Lung (tissue), 12 donors: ENCODE measurements around the gene LARGE1. TPM values are rescaled to one million over a fixed set of nuclear protein-coding genes. Genes with fewer than 3 reads are reported as not detected.

ENCODE experiments used
- ATAC-seq: fragments of 200-7000 bp; cut with Tn5 transposase; one replicate; pipeline ENCODE4 v1.9.1; 2020; ENCODE audit warnings: moderate number of reproducible peaks; ENCODE audit not compliant: insufficient read depth, low FRiP score
- DNase-seq, 3 donors: peaks; one replicate each; pipeline ENCODE4 v3.0.0-alpha.2; 2013 to 2017
- H3K27ac ChIP-seq, 2 donors: one replicate each; pipeline ENCODE4 v1.5.1; 2013; ENCODE audit warnings: mild to moderate bottlenecking in 2 of 2, moderate library complexity in 2 of 2, control low read depth in 1 of 2, inconsistent platforms in 1 of 2, low read depth in 1 of 2, low read length in 1 of 2
- H3K27me3 ChIP-seq, 3 donors: one replicate each; pipeline ENCODE4 v1.5.1; 2013; ENCODE audit warnings: low read length in 2 of 3; ENCODE audit not compliant: control insufficient read depth in 3 of 3, insufficient read depth in 3 of 3
- H3K36me3 ChIP-seq, 4 donors: one replicate each; pipeline ENCODE4 v1.5.1; 2013; ENCODE audit warnings: low read length in 4 of 4, mild to moderate bottlenecking in 1 of 4, moderate library complexity in 1 of 4; ENCODE audit not compliant: control insufficient read depth in 4 of 4, insufficient read depth in 4 of 4
- H3K4me1 ChIP-seq, 5 donors: one replicate each; pipeline ENCODE4 v1.5.1; 2013; ENCODE audit warnings: low read length in 5 of 5, mild to moderate bottlenecking in 2 of 5, moderate library complexity in 1 of 5; ENCODE audit not compliant: control insufficient read depth in 5 of 5, insufficient read depth in 5 of 5
- H3K4me3 ChIP-seq: one replicate; pipeline ENCODE4 v1.5.1; 2013; ENCODE audit warnings: mild to moderate bottlenecking, control low read depth, moderate library complexity
- H3K9ac ChIP-seq, 2 donors: one replicate each; pipeline ENCODE4 v1.5.1; 2013; ENCODE audit warnings: low read length in 2 of 2, control low read depth in 1 of 2; ENCODE audit not compliant: insufficient read depth in 1 of 2
- H3K9me3 ChIP-seq, 4 donors: one replicate each; pipeline ENCODE4 v1.5.1; 2013; ENCODE audit warnings: low read length in 3 of 4, mild to moderate bottlenecking in 1 of 4, moderate library complexity in 1 of 4; ENCODE audit not compliant: control insufficient read depth in 4 of 4, insufficient read depth in 3 of 4
- WGBS, 2 donors: extraction: QIAGEN DNeasy Blood & Tissue Kit; methylation state at CpG; one replicate each; pipeline ENCODE4 v1.1.7; 2013; 5-methylcytosine and 5-hydroxymethylcytosine counted together
- polyA plus RNA-seq, 2 donors: library from polyadenylated mRNA; stranded (reverse); fragments of 200-250 nt; gene quantifications; one replicate each; pipeline ENCODE4 v1.2.1, GENCODE V29; 2013
- total RNA-seq, 2 donors: library from RNA; depleted of rRNA in 1 of 2; stranded (reverse); fragments of >200 nt in 1 of 2; gene quantifications; one replicate each; pipeline ENCODE4 v1.2.1, GENCODE V29; 2014 to 2021
- TF ChIP-seq, protein P1 (sequence below): IDR thresholded peaks from 2 replicates; pipeline ENCODE4 v1.5.1; 2012; ENCODE audit warnings: mild to moderate bottlenecking; ENCODE audit errors: control extremely low read depth, extremely low read depth
- donor health status: control.
- donor health status: control.
- donor health status: Bipolar disorder and iron deficiency.
- donor health status: healthy.
- donor health status: DM: yes; HTN: yes; CAD: no.

The LARGE1 gene
- total and polyA plus RNA-seq, 4 donors = 2.9 to 41.1 (median 15.4) TPM

DNA sequence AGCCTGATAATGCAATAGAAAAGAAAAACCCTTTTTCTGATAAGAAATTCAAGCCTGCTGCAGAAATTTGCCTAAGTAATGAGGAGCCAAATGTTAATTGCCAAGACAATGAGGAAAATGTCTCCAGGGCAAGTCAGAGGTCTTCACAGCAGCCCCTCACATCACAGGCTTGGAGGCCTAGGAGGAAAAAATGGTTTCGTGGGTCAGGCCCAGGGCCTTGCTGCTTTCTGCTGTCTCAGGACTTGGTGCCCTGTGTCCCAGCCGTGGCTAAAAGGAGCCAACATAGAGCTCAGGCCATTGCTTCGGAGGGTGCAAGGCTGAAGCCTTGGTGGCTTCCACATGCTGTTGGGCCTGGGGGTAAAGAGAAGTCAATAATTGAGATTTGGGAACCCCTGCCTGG lies 131.3 kb downstream of the LARGE1 start:
- TF ChIP-seq, protein P1, sequence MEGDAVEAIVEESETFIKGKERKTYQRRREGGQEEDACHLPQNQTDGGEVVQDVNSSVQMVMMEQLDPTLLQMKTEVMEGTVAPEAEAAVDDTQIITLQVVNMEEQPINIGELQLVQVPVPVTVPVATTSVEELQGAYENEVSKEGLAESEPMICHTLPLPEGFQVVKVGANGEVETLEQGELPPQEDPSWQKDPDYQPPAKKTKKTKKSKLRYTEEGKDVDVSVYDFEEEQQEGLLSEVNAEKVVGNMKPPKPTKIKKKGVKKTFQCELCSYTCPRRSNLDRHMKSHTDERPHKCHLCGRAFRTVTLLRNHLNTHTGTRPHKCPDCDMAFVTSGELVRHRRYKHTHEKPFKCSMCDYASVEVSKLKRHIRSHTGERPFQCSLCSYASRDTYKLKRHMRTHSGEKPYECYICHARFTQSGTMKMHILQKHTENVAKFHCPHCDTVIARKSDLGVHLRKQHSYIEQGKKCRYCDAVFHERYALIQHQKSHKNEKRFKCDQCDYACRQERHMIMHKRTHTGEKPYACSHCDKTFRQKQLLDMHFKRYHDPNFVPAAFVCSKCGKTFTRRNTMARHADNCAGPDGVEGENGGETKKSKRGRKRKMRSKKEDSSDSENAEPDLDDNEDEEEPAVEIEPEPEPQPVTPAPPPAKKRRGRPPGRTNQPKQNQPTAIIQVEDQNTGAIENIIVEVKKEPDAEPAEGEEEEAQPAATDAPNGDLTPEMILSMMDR = no peak
- H3K36me3 ChIP-seq = no peaks in the 10 kb centered on the region
- H3K4me1 ChIP-seq = peaks cover 0 to 21% (median 13%) of the 10 kb centered on the region in 5 donors
- H3K4me3 ChIP-seq = no peak overlapping the region
- no peak overlapping the region for H3K27ac ChIP-seq
- H3K27me3 ChIP-seq = no peaks in the 10 kb centered on the region
- DNase-seq (no peak), ATAC-seq (no peak)
- no peak overlapping the region for H3K9ac ChIP-seq
- WGBS, 2 donors = 89 to 94% methylated on average over 3 of the region's 3 CpGs
- H3K9me3 ChIP-seq = peaks cover 0 to 20% (median 8%) of the 10 kb centered on the region in 4 donors

DNA sequence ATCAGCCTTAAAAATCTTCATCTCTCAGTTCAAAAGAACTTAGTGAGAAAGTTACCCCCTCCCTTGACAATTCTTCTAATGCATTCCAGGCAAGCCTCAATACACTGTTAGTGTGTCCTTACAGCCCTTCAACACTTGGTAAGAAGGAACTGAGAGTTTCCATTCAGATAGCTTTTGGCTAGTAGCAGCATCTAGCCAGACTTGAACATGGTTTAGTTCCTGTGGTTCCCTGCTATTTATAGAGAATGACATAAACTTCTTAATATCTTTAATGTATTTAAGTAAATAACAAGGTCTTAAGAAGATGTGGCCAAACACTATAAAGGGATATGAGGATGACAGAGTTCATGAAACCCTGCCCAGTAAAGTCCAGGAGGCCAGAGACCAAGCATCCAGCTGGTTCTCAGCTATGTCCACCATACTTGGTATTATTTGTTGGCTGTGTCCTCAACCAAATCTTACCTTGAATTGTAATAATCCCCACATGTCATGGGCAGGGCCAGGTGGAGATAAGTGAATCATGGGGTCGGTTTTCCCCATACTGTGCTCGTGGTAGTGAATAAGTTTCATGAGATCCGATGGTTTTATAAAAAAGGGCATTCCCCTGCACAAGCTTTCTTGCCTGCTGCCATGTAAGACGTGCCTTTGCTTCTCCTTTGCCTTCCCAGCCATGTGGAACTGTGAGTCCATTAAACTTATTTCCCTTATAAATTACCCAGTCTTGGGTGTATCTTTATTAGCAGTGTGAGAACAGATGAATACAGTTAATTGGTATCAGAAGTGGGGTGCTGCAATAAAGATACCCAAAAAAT lies 132.4 kb downstream of the LARGE1 start:
- Histone ChIP-seq H3K27ac (no peak overlapping the region), H3K9me3 (peaks cover 0 to 20% (median 8%) of the 10 kb centered on the region in 4 donors), H3K4me3 (no peak overlapping the region), H3K9ac (no peak overlapping the region), H3K27me3 (no peaks in the 10 kb centered on the region), H3K4me1 (peaks cover 0 to 21% (median 7%) of the 10 kb centered on the region in 5 donors), H3K36me3 (no peaks in the 10 kb centered on the region)
- TF ChIP-seq, protein P1 = no peak
- WGBS, 2 donors = 81 to 92% methylated on average over 4 of the region's 4 CpGs
- ATAC-seq = no peak
- DNase-seq = no peak

DNA sequence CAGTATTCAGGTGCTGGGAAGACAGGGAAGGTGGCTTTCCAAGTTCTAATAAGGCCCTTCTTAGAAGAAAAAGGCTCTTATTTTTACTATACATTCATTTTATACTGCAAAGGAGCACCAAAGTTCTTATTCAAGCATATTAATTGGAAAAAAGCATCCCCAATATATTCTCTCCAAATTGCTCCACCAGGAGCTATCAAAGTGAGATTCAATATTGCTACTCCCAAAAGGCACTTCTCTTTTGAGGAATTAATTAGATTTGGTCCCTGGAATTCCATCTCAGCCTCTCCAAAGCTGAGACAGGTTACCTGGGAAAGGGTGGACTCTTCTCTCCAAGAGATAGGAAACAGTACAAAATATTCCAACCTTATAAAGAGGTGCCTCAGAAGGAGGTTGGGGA lies 134.1 kb downstream of the LARGE1 start:
- DNase-seq = no peak
- ATAC-seq = no peak
- Histone ChIP-seq H3K9me3 (peaks cover 0 to 20% (median 8%) of the 10 kb centered on the region in 4 donors), H3K27me3 (no peaks in the 10 kb centered on the region), H3K27ac (peak overlapping the region in 1 of 2 donors; percentile 66), H3K4me1 (peaks cover 0 to 26% (median 9%) of the 10 kb centered on the region in 5 donors), H3K4me3 (no peak overlapping the region), H3K9ac (no peak overlapping the region), H3K36me3 (no peaks in the 10 kb centered on the region)
- TF ChIP-seq, protein P1 = no peak
